HL-60 (cell line): Measurements from ENCODE around the gene CDCA4.

Experiments used
- DNase-seq, 2 experiments: peaks; one replicate each; pipeline ENCODE4 v3.0.0-alpha.2; 2010 to 2020; ENCODE audit warnings: low read depth in 1 of 2, low spot score in 1 of 2
- H3K27ac ChIP-seq: fragments of 250-450 bp; sonication (Bioruptor Pico); replicated peaks from 2 replicates; pipeline ENCODE4 v1.5.1; 2020; ENCODE audit warnings: mild to moderate bottlenecking, moderate library complexity
- H3K27me3 ChIP-seq: fragments of 250-450 bp; sonication (Bioruptor Pico); 2 replicates; pipeline ENCODE4 v1.5.1; 2021; ENCODE audit warnings: mild to moderate bottlenecking, moderate library complexity; ENCODE audit not compliant: insufficient read depth, poor library complexity, severe bottlenecking
- H3K4me3 ChIP-seq: replicated peaks from 2 replicates; pipeline ENCODE4 v1.5.1; 2011; ENCODE audit warnings: mild to moderate bottlenecking, control low read depth, low read length; ENCODE audit not compliant: insufficient read depth
- CTCF ChIP-seq: IDR thresholded peaks from one replicate; pipeline ENCODE4 v1.5.1; 2011; ENCODE audit warnings: low read length, control low read depth, inconsistent platforms; ENCODE audit not compliant: insufficient read depth
- GABPA ChIP-seq: IDR thresholded peaks from 2 replicates; pipeline ENCODE4 v1.6.1; 2012; ENCODE audit warnings: low read depth
- POLR2AphosphoS5 ChIP-seq: IDR thresholded peaks from 2 replicates; pipeline ENCODE4 v1.6.1; 2012; ENCODE audit warnings: low read depth
- SPI1 ChIP-seq: IDR thresholded peaks from 2 replicates; pipeline ENCODE4 v1.6.1; 2012; ENCODE audit warnings: low read depth, mild to moderate bottlenecking, borderline replicate concordance
- TF ChIP-seq, protein P1 (sequence below): IDR thresholded peaks from 2 replicates; pipeline ENCODE4 v1.6.1; 2012; ENCODE audit warnings: low read depth; ENCODE audit not compliant: insufficient replicate concordance

Gene CDCA4

DNA sequence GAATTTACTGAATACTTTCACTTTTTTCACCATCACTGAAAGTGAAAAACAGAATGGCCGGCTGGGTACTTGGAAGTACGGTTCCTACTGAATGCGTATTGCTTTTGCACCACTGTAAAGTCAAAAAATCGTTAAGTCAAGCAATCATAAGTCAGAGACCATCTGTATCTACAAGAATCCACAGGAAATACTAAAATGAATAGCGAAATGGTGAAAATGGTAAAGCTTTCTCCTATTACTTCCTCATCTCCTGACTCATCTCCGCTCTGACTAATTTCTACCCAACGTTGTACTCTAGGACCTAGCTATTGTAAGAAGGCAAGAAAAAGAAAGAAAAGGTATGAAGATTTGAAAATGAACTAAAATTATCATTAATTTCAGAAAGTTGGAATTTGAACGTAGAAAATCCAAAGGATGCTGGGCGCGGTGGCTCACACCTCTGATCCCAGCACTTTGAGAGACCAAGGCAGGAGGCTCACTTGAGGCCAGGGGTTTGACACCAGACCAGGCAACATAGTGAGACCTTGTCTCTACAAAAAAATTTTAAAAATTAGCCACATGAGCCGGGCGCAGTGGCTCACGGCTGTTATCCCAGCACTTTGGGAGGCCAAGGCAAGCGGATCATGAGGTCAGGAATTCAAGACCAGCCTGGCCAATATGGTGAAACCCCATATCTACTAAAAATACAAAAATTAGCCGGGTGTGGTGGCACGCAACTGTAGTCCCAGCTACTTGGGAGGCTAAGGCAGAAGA lies 5.3 kb upstream of the CDCA4 start:
- Histone ChIP-seq H3K4me3 (no peak overlapping the region), H3K27me3 (no peaks in the 10 kb centered on the region), H3K27ac (no peak overlapping the region)
- TF ChIP-seq GABPA (no peak), SPI1 (no peak), CTCF (no peak), POLR2AphosphoS5 (no peak)
- TF ChIP-seq, protein P1, sequence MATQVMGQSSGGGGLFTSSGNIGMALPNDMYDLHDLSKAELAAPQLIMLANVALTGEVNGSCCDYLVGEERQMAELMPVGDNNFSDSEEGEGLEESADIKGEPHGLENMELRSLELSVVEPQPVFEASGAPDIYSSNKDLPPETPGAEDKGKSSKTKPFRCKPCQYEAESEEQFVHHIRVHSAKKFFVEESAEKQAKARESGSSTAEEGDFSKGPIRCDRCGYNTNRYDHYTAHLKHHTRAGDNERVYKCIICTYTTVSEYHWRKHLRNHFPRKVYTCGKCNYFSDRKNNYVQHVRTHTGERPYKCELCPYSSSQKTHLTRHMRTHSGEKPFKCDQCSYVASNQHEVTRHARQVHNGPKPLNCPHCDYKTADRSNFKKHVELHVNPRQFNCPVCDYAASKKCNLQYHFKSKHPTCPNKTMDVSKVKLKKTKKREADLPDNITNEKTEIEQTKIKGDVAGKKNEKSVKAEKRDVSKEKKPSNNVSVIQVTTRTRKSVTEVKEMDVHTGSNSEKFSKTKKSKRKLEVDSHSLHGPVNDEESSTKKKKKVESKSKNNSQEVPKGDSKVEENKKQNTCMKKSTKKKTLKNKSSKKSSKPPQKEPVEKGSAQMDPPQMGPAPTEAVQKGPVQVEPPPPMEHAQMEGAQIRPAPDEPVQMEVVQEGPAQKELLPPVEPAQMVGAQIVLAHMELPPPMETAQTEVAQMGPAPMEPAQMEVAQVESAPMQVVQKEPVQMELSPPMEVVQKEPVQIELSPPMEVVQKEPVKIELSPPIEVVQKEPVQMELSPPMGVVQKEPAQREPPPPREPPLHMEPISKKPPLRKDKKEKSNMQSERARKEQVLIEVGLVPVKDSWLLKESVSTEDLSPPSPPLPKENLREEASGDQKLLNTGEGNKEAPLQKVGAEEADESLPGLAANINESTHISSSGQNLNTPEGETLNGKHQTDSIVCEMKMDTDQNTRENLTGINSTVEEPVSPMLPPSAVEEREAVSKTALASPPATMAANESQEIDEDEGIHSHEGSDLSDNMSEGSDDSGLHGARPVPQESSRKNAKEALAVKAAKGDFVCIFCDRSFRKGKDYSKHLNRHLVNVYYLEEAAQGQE = no peak
- peak in 1 of 2 experiments; percentile 49 for DNase-seq

DNA sequence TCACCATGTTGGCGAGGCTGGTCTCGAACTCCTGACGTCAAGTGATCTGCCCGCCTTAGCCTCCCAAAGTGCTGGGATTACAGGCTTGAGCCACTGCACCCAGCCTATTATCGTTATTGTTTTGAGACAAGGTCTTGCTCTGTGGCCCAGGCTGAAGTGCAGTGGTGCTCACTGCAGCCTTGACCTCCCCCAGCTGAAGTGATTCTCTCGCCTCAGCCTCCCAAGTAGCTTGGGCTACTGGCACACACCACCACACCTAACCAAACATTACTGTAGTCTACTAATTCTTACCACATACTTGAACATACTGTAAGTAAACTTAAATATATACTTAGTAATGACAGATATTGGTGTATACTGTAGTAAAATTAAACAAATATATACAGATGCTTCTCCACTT lies 4.5 kb upstream of the CDCA4 start:
- DNase-seq = no peak
- Histone ChIP-seq H3K4me3 (no peak overlapping the region), H3K27me3 (no peaks in the 10 kb centered on the region), H3K27ac (no peak overlapping the region)
- no peak for TF ChIP-seq POLR2AphosphoS5
- TF ChIP-seq, protein P1 = no peak
- no peak for TF ChIP-seq SPI1
- no peak for TF ChIP-seq GABPA
- TF ChIP-seq CTCF = no peak

DNA sequence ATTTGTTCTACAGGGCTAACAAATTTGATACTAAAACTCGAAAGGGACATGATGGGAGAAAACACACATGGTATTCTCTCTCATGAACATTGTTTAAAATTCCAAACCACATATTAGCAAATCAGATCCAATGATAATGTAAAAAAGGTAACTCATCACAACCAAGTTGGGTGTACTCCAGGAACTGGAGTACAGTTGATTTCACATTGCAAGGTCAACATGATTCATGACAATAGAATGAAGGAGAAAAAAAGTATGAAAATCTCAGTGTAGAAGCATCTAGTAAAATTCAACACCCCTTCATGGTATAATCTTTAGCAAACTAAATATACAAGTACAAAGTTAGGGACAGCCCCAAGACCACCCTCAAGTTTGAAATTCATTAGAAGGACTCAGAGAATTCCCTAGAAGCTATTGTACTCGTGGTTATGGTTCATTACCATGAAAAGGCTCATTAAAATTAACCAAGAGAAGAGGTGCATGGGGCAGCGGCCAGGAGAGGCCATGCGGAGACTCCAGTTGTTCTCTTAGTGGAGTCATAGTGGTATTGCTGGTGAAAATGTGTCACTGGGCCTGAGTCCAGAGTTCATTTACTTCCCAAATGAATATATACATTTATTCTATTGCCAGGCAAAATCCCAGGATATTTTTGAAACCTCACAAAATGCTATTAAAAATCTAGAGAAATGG lies 3.1 kb upstream of the CDCA4 start:
- no peak for TF ChIP-seq GABPA
- no peak for TF ChIP-seq POLR2AphosphoS5
- TF ChIP-seq, protein P1 = no peak
- no peak for TF ChIP-seq SPI1
- TF ChIP-seq CTCF = no peak
- H3K27ac ChIP-seq = no peak overlapping the region
- no peak for DNase-seq
- no peak overlapping the region for H3K4me3 ChIP-seq
- H3K27me3 ChIP-seq = no peaks in the 10 kb centered on the region
